Measurements from ENCODE around the gene MRPL34.

MRPL34 gene

DNA sequence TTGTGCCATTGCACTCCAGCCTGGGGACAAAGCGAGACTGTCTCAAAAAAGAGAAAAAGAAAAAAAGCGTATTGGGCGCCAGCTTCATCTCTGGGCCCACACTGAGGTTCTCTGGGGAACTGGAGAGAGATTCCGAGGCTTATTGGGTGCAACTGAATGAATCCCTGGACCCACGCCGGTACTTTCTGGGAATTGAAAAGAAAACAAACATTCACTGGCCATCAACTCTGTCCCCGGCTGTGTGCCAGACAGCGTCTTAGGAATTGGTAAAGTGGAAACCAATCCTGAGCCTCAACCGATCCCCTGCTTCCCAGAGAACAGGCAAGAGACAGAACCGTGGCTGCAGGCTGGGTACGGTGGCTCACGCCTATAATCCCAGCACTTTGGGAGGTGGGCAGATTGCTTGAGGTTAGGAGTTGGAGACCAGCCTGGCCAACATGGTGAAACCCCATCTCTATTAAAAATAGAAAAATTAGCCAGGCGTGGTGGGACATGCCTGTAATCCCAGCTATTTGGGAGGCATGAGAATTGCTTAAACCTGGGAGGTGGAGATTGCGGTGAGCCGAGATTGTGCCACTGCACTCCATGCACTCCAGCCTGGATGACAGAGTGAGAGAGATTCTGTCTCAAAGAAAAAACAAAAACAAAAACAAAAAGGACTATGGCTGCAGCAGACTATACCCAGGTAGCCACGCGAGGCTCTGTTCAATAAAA is 20.4 kb downstream of the MRPL34 start:
- ATAC-seq (replicated peaks) (no peak), DNase-seq (no peak)
- peaks cover 12 to 34% of the 10 kb centered on the region in 2 donors for H3K4me1 Mint-ChIP-seq
- H3K36me3 Mint-ChIP-seq: peaks cover 8 to 13% of the 10 kb centered on the region in 2 donors
- H3K27me3 Mint-ChIP-seq: peaks cover 8 to 10% of the 10 kb centered on the region in 2 donors
- H3K27ac Mint-ChIP-seq: no peak overlapping the region
- H3K9me3 Mint-ChIP-seq: no peaks in the 10 kb centered on the region
- H3K4me3 Mint-ChIP-seq: no peak overlapping the region

DNA sequence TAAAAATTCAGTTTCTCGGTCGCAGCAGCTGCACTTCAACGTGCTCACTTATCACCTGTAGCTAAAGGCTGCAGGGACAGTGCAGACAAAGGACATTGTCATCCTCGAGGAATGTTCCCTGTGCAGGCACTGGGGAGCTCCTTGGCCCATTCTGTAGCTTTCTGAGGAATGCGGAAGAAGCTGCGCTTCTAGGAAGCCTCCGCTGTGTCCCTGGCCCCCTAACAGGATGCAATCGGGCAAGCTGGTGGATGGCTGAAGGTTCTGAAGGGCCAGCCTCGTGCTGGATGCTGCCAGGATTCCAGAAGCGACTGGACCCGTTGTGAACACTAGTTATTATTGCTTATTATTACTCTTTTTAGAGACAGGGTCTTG is 20.9 kb downstream of the MRPL34 start:
- ATAC-seq (replicated peaks) (no peak), DNase-seq (no peak)
- Mint-ChIP-seq H3K4me3 (no peak overlapping the region), H3K9me3 (no peaks in the 10 kb centered on the region), H3K4me1 (peaks cover 12 to 34% of the 10 kb centered on the region in 2 donors), H3K27me3 (peaks cover 9 to 10% of the 10 kb centered on the region in 2 donors), H3K27ac (no peak overlapping the region), H3K36me3 (peaks cover 8 to 13% of the 10 kb centered on the region in 2 donors)

DNA sequence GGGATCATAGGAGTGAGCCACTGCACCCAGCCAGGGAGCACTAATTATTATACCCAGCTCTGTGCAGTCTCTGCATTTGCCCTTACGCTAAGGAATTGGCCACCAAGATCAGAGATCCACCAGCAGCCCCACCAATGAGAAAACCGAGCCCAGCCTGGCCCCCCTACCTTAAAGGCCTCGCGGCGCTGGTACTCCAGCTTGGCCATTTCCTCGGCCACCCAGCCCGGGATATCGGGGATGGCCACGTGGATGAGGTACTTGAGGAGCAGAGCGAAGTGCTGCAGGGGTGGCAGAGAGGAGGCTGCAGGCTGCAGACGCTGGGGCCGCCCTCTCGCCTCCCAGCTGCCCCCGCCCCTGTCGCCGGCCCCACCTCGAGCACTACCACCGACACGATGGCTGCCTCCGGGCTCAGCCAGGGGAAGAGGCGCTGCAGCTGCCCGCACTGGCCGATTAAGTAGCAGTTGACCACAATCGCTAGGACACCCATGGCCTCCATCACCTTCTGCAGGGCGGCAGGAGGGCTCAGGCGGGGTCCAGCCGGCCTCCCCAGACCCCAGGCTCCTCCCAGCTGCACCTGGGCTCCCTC is 21.5 kb downstream of the MRPL34 start:
- peaks cover 9 to 10% of the 10 kb centered on the region in 2 donors for H3K27me3 Mint-ChIP-seq
- ATAC-seq (replicated peaks): no peak
- H3K36me3 Mint-ChIP-seq: peaks cover 7 to 10% of the 10 kb centered on the region in 2 donors
- H3K9me3 Mint-ChIP-seq: no peaks in the 10 kb centered on the region
- no peak overlapping the region for H3K27ac Mint-ChIP-seq
- H3K4me3 Mint-ChIP-seq: no peak overlapping the region
- peaks cover 12 to 32% of the 10 kb centered on the region in 2 donors for H3K4me1 Mint-ChIP-seq
- no peak for DNase-seq

DNA sequence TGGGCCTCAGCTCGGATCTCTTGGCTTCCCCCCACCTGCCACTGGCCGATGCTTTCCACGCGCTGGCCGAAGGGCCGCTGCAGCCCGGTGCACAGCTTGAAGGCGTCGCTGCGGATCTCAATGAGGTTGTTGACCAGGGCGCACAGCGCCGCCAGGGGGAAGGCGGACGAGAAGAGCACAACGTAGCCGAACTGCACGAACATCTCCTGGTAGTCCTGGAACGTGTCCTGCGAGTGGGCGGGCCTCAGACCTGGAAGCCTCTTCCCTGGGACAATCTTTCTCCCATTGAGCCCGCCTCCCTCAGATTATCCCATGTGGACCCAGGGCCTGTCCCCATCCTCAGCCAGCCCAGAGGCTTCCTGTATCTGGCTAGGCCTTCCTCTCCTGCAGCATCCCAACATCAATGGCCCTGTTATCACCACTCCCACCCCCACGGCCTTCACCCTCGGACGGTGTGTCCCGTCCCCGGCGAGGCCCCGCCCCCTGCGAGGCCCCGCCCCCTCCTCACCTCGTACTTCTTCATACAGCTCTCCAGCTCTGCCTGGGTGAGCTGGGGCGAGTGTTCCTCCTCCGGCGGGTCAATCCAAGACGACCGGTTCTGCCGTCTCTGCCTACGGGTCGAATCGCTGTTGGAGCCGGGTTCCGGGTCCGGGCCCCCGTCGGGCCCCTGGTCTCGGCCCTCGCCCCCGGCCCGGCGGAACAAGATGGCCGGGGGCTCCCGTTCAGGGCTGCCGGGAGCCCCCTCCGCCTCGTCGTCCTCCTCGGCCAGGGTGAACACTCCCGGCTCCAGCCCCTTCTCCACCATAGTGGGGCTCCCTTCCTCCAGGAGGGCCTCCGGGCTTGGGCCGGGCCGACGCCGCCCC is 22.2 kb downstream of the MRPL34 start:
- Mint-ChIP-seq H3K36me3 (peaks cover 4 to 10% of the 10 kb centered on the region in 2 donors), H3K4me3 (peak overlapping the region; percentile 69 to 81), H3K27ac (peak overlapping the region; percentile 14), H3K4me1 (peaks cover 15 to 29% of the 10 kb centered on the region in 2 donors), H3K27me3 (peaks cover 15% of the 10 kb centered on the region in 2 donors), H3K9me3 (peaks cover 0 to 3% of the 10 kb centered on the region in 2 donors)
- no peak for DNase-seq
- peak; percentile 71 to 77 for ATAC-seq (replicated peaks)

DNA sequence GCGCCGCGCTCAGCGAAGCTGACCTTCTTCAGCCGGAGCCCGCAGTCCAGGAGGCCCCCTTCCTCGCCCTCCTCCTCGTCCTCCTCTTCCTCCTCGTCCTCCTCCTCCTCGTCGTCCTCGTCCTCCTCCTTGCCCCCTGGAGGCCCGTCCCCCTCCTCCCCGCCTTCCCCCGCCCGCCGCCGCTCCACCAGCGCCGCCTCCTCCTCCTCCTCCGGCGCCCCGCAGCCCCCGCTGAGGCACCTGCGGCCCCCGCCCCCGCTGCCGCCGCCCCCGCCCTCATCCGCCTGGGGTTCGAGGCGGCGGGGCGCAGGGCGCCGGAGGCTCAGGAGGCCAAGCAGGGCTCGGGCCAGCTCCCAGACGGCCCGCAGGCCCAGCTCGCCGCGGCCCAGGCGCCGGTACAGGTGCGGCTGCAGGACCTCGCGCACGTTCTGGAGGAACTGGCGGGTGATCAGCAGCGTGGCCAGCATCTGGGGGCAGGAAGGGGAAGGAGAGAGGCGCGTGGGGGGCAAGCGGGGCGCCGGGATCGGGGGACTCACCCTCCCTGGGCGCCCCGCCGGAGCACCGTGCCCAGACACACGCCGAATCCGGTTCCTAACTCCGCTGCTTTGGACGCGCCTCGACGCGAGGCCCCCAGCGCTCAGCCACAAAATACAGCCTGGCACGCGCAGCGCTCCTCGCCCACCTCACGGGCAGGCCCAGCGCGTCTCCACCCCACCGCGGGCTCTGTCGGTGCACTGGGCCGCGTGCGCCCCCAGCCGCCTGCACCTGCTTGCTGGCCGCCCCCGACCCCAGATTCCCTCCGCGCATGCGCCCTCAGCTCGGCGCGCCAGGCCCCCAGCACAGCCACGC is 23.1 kb downstream of the MRPL34 start:
- peaks cover 14 to 29% of the 10 kb centered on the region in 2 donors for H3K4me1 Mint-ChIP-seq
- H3K9me3 Mint-ChIP-seq: peaks cover 0 to 3% of the 10 kb centered on the region in 2 donors
- no peak for DNase-seq
- peak overlapping the region; percentile 69 to 81 for H3K4me3 Mint-ChIP-seq
- peaks cover 6 to 10% of the 10 kb centered on the region in 2 donors for H3K36me3 Mint-ChIP-seq
- peaks cover 15 to 17% of the 10 kb centered on the region in 2 donors for H3K27me3 Mint-ChIP-seq
- peak; percentile 24 to 26 for ATAC-seq (replicated peaks)
- H3K27ac Mint-ChIP-seq: no peak overlapping the region

DNA sequence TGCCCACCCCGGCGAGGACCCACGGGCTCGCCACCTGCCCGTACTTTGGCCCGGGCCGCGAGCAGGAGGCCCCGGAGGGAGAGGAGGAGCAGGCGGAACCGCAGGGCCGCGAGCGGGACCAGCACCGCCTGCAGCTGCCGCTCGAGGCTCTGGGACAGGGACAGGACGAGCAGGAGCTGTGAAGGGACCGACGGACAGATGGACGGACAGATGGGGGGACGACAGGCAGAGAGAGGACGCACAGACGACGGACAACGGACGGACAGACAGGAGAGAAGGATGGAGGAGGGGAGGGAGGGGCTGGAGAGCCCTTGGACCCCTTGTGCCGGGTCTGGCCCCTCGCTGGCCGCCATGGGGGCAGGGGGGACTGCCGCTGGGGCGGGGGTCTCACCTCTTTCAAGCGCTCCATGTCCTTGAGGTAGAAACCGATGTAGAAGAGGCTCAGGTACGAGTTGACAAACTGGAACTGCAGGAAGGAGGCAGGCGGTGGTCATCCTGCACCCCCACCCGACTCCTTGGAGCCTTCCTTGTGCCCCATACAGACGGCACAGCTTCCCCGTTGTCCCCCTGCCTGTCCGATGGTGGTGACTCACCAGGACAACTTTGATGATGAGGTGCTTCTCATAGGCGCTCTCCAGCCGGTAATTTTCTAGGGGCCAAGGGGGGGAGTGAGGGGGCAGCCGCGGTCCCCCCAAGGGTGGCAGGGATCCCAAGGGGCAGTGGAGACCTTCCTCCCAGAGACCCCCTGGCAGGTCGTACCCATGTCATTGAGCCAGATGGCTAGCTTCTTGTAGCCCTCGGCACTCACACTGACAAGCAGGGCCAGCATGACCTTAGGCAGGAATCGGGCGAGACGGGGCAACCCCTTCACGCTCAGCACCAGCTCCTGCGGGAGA is 23.9 kb downstream of the MRPL34 start:
- peaks cover 17 to 36% of the 10 kb centered on the region in 2 donors for H3K4me1 Mint-ChIP-seq
- H3K9me3 Mint-ChIP-seq: peaks cover 0 to 3% of the 10 kb centered on the region in 2 donors
- ATAC-seq (replicated peaks): no peak

DNA sequence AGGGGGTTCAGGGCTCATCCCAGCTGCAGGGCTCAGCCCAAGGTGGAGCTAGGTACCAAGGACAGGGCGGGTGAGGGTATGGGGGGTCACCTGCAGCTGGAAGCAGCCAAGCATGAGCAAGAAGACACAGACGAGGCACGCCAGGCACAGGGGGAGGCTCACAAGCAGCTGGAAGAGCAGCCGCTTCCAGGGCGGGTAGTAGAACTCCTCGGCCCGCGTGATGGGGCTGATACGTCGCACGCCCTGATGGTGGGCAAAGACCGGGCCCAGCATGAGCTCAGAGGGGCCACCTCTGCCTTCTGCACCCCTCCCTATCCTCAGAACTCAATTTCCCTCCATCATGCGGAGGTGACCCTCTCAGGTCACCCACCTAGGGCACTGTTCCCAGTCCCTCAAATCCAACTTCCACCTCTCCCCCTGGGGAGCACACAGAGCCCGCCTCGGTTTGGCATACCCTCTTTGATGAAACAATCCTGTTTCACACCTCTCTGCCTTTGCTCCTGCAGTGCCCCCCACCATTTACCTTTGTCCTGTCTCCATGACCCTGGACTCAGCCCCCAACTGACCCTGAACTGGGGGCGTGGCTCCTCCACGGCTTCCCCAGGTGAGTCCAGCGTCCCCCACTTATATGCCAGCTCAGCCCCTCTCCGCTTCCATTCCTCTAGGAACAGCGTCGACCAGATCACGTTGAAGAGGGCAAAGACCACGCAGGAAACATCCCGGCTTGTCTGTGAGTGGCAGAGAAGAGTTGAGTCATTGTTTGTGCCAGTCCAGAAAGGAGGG is 24.8 kb downstream of the MRPL34 start:
- peaks cover 0 to 3% of the 10 kb centered on the region in 2 donors for H3K9me3 Mint-ChIP-seq
- no peak overlapping the region for H3K27ac Mint-ChIP-seq
- DNase-seq (no peak), ATAC-seq (replicated peaks) (no peak)
- peaks cover 9 to 11% of the 10 kb centered on the region in 2 donors for H3K36me3 Mint-ChIP-seq
- H3K4me1 Mint-ChIP-seq: peaks cover 22 to 44% of the 10 kb centered on the region in 2 donors
- H3K4me3 Mint-ChIP-seq: peak overlapping the region in 1 of 2 donors; percentile 20
- peaks cover 15 to 17% of the 10 kb centered on the region in 2 donors for H3K27me3 Mint-ChIP-seq

More for the DNA sequence above, 23.9 kb downstream of the MRPL34 start:
- Mint-ChIP-seq H3K4me3 (peak overlapping the region in 1 of 2 donors; percentile 64), H3K27me3 (peaks cover 15 to 17% of the 10 kb centered on the region in 2 donors), H3K27ac (peak overlapping the region; percentile 47), H3K36me3 (peaks cover 9 to 11% of the 10 kb centered on the region in 2 donors)
- no peak for DNase-seq

DNA sequence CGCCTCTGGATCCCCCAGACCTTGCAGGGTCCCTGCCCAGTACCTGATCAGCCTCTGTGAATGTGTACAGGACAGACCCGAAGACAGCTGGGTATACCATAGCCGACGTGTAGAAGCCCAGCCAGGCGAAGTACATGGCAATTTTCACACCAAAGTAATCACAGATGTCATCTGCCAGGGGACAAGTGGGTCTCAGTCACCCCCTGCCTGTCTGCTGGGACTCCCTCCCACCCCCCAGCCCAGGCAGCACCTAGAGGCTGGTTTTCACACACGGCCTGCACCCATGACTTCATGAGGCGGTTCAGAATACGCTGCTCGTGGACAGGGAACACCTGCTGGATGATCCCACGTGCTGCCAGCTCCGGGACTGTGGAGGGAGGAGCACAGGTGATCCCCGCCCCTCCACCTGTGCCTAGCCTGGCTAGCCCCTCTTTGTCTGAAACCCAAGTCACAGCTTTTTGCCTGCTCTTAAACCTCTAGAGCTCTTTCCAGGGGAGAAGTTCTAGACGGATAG is 25.4 kb downstream of the MRPL34 start:
- peaks cover 15 to 17% of the 10 kb centered on the region in 2 donors for H3K27me3 Mint-ChIP-seq
- H3K4me1 Mint-ChIP-seq: peaks cover 22 to 46% of the 10 kb centered on the region in 2 donors
- peaks cover 9 to 11% of the 10 kb centered on the region in 2 donors for H3K36me3 Mint-ChIP-seq
- peaks cover 0 to 3% of the 10 kb centered on the region in 2 donors for H3K9me3 Mint-ChIP-seq
- H3K4me3 Mint-ChIP-seq: no peak overlapping the region
- no peak overlapping the region for H3K27ac Mint-ChIP-seq
- ATAC-seq (replicated peaks) (no peak), DNase-seq (no peak)

DNA sequence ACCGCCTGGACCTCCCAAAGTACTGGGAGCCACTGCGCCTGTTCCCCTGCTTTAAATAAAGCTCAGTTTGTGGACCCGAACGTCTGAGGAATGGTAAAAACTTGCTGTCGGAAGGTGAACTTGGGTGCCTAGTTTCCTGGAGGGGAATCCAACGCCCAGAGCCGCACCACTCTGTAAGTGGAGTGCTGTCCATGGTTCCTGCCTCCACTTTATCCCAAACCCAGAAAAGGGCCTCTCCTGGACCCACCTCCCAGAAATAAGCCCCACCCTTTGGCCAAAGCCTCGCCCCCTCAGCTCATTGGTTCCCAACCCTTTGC is 26.6 kb downstream of the MRPL34 start:
- Mint-ChIP-seq H3K9me3 (peaks cover 0 to 3% of the 10 kb centered on the region in 2 donors), H3K4me1 (peaks cover 22 to 55% of the 10 kb centered on the region in 2 donors), H3K27ac (no peak overlapping the region), H3K27me3 (peaks cover 15 to 17% of the 10 kb centered on the region in 2 donors), H3K36me3 (peaks cover 9 to 15% of the 10 kb centered on the region in 2 donors), H3K4me3 (no peak overlapping the region)
- ATAC-seq (replicated peaks): no peak
- no peak for DNase-seq

DNA sequence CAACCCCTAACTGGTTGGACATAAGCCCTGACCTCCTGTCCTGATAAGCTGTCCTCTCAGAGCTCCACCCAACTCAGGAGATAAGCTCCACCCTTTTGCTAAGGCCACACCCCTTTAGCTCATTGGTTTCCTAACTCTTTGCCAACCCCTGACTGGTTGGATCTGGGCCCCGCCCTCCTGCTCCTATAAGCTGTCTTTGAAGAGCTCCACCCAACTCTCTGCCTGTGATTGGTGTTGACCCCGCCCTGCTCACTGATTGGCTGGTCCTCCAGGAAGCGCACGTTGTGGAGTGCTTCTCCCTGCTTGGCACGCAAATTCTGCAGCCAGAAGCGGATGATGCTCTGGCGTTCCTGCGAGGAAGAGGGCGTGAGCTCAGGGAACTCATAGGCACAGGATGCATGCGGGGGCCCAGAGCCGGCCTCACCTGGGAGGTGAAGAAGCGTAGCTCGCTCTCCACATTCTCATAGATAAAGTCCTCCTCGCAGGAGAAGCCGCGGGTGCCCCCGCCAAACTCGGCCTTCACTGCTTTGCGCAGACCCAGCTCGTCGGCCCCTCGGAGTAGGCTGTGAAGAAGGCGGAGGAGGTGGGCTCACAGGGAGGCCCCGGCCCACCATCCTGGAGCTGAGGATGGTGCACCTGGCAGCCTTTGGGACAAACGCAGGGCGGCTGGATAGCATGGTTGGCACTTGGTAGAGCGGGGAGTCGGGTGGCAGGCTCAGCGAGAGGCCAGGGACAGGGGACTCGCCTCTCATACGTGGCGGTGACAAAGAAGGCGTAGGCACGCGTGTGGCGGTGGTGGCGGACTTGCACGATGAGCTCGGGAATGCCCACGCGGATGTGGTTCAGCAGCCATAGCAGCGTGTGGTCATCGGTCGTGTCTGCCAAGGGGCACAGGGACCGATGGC is 27.3 kb downstream of the MRPL34 start:
- ATAC-seq (replicated peaks) (no peak), DNase-seq (no peak)
- peaks cover 15 to 17% of the 10 kb centered on the region in 2 donors for H3K27me3 Mint-ChIP-seq
- H3K9me3 Mint-ChIP-seq: peaks cover 0 to 3% of the 10 kb centered on the region in 2 donors
- H3K4me1 Mint-ChIP-seq: peaks cover 21 to 55% of the 10 kb centered on the region in 2 donors
- no peak overlapping the region for H3K4me3 Mint-ChIP-seq
- no peak overlapping the region for H3K27ac Mint-ChIP-seq
- H3K36me3 Mint-ChIP-seq: peaks cover 9 to 15% of the 10 kb centered on the region in 2 donors

DNA sequence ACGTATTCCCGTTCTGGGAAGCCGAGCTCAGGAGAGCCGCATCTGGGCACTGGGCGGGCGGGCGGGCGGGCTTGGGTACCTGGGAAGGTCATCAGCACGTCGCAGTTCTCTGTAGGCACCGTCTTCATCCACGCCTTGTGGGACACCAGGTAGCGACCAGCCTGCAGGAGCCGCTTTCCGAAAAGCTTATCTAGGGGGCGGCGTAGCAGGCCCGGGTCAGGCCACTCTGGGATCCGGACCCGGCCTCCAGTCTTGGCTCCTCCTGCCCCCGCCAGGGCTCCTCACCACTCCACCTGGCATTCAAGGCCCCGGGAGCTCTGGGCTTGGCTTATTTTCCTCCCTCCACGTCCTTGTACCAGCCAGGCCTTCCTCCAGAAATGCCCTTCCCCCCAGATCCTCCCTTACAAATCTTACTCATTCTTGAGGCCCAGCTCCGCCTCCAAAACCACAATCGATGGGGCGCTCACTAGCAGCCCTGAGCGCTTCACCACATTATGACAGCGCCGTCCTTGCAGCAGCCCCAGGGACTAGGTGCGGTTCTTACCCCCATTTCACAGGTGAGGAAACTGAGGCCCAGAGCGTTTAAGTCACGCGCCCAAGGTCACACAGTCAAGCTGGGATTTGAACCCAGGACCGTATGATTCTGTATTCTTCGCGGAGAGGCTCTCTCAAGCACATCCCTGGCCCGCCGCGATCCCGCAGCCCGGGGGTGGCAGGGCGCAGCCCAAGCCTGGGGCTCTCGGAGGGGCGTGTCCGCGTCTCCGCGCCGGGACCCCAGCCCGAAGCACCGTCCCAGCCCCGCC is 28.1 kb downstream of the MRPL34 start:
- DNase-seq (peak; percentile 52), ATAC-seq (replicated peaks) (peak; percentile 33 to 45)
- peaks cover 15 to 17% of the 10 kb centered on the region in 2 donors for H3K36me3 Mint-ChIP-seq
- peaks cover 15 to 17% of the 10 kb centered on the region in 2 donors for H3K27me3 Mint-ChIP-seq
- peaks cover 24 to 56% of the 10 kb centered on the region in 2 donors for H3K4me1 Mint-ChIP-seq
- H3K27ac Mint-ChIP-seq: no peak overlapping the region
- H3K9me3 Mint-ChIP-seq: peaks cover 0 to 3% of the 10 kb centered on the region in 2 donors
- peak overlapping the region; percentile 68 to 89 for H3K4me3 Mint-ChIP-seq

All from stimulated activated naive B cell treated with anti-CD40 and anti-IgM and Interleukin-4, amounts not matched to agents 10 μg/mL and 1 μg/mL and 100 μg/mL, for 72 hours (primary cell).